T-helper 1 cell treated with Interleukin-12 subunit alpha and Interleukin-12 subunit beta and Interleukin-4 antibody, amounts not matched to agents 30 μg/mL and 1 μg/mL, for 36 hours (primary cell): ENCODE measurements around the gene TGM1.

Experiments used
- H3K27ac Mint-ChIP-seq: one replicate; pipeline ENCODE4 v1.8.0; 2021; ENCODE audit warnings: mild to moderate bottlenecking, mixed read lengths
- H3K27me3 Mint-ChIP-seq: one replicate; pipeline ENCODE4 v1.8.0; 2021; ENCODE audit warnings: low read depth, mixed read lengths
- H3K36me3 Mint-ChIP-seq: one replicate; pipeline ENCODE4 v1.8.0; 2021; ENCODE audit warnings: low read depth, mixed read lengths
- H3K4me1 Mint-ChIP-seq: one replicate; pipeline ENCODE4 v1.8.0; 2021; ENCODE audit warnings: low read depth, mixed read lengths
- H3K4me3 Mint-ChIP-seq: one replicate; pipeline ENCODE4 v1.8.0; 2021; ENCODE audit warnings: mild to moderate bottlenecking, moderate library complexity, mixed read lengths
- H3K9me3 Mint-ChIP-seq: one replicate; pipeline ENCODE4 v1.8.0; 2021; ENCODE audit warnings: mixed read lengths

Gene TGM1

DNA sequence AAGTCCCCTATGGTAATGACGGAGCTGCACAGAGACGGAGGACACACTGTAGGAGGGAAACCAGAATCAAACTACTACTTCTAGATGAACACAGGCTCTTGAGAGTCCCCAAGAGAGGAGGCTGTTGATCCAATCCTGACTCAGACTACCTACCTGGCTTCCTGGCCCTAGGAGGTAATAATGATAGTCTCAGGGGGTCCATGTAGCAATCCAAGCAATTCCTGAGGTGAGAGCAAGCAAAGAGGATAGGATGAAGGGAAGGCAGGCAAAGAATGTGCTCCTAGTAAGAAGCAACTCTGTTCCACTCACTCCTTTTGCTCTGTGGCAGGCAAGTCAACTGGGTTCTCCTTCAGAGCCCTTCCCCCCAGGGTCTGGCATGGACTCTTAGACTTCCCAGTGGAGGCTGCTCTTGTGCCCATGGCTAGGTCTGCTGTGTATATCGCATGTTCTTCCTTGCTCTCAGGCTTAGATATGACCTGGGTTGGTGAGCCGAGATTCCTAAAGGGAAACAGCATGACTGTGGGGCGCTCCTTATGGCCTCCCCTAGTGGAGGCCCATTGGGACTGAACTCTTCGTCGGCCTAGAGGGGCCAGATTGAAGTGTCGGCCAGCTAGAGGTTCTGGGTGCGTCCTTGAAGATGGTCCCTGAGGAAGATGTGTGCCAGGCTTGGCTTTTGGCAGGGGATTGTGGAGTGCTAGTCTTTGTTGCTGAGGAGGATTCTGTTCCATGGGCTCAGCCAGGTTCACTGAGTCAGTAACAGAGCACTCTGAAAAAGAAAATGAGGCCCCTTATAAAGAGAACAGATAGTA is 22.7 kb downstream of the TGM1 start:
- Mint-ChIP-seq H3K27me3 (no peaks in the 10 kb centered on the region), H3K27ac (peak overlapping the region; percentile 6), H3K4me3 (peak overlapping the region; percentile 88), H3K4me1 (peaks cover 51% of the 10 kb centered on the region), H3K36me3 (peaks cover 51% of the 10 kb centered on the region), H3K9me3 (no peaks in the 10 kb centered on the region)

DNA sequence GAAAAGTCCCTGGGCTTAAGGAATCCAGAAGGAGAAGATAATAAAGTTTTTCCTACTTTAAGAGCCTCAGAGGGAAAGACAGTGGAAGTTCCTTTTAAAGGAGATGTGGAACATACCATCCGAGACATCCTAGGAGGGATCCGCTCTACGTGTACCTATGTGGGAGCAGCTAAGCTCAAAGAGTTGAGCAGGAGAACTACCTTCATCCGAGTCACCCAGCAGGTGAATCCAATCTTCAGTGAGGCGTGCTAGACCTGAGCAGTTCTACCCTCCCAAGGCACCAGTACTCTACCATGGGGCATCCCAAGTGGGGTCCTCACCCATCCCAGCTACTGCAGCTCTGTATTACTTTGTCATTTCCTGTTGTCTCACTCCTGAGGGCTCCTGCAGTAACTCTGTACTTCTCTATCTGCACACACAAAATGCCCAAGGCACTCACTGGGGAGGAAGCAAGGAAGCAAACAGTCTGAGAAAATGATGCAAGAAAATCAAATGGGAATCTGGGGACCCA is 24.4 kb downstream of the TGM1 start:
- no peak overlapping the region for H3K4me3 Mint-ChIP-seq
- no peak overlapping the region for H3K27ac Mint-ChIP-seq
- peaks cover 58% of the 10 kb centered on the region for H3K36me3 Mint-ChIP-seq
- H3K4me1 Mint-ChIP-seq, result peaks cover 55% of the 10 kb centered on the region
- no peaks in the 10 kb centered on the region for H3K27me3 Mint-ChIP-seq
- no peaks in the 10 kb centered on the region for H3K9me3 Mint-ChIP-seq

DNA sequence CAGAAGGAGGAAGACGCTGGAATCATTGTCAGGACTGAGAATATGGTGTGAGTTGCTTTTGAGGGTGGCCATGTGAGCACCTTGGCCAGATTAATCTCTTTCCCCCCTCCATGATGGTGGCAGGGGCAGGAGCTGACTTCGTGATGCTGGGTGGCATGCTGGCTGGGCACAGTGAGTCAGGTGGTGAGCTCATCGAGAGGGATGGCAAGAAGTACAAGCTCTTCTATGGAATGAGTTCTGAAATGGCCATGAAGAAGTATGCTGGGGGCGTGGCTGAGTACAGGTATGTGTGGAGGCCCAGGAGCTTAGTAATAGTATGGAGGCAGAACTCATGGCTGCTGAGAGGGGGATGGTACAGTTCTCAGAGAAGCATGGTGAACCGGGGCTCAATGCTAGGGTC is 24.9 kb downstream of the TGM1 start:
- H3K36me3 Mint-ChIP-seq, result peaks cover 58% of the 10 kb centered on the region
- peaks cover 57% of the 10 kb centered on the region for H3K4me1 Mint-ChIP-seq
- no peaks in the 10 kb centered on the region for H3K27me3 Mint-ChIP-seq
- H3K4me3 Mint-ChIP-seq, result no peak overlapping the region
- no peaks in the 10 kb centered on the region for H3K9me3 Mint-ChIP-seq
- no peak overlapping the region for H3K27ac Mint-ChIP-seq

DNA sequence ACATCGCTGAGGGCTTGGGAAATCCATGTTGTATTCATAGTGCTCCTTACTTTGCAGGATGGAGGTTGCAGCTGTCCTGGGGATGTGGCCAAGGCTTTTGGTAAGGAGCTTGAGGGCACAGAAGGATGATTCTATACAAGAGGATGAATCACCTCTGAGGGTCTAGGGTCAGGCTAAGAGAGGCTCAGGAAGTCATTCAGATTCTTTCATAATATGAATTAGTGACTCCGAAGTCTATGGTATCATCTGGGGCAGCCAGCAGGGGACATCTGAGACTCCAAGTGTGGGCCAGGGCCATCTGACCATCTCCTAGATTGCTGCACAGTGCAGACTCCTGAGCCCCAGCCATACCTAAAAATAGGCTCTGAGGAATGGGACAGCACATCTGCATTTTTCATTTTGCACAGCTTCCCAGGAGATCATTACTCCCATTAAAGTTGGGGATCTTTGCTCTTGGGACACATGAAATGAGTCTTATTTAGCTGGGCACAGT is 25.5 kb downstream of the TGM1 start:
- Mint-ChIP-seq H3K9me3 (no peaks in the 10 kb centered on the region), H3K4me1 (peaks cover 57% of the 10 kb centered on the region), H3K36me3 (peaks cover 58% of the 10 kb centered on the region), H3K27me3 (no peaks in the 10 kb centered on the region), H3K4me3 (no peak overlapping the region), H3K27ac (peak overlapping the region; percentile 4)

DNA sequence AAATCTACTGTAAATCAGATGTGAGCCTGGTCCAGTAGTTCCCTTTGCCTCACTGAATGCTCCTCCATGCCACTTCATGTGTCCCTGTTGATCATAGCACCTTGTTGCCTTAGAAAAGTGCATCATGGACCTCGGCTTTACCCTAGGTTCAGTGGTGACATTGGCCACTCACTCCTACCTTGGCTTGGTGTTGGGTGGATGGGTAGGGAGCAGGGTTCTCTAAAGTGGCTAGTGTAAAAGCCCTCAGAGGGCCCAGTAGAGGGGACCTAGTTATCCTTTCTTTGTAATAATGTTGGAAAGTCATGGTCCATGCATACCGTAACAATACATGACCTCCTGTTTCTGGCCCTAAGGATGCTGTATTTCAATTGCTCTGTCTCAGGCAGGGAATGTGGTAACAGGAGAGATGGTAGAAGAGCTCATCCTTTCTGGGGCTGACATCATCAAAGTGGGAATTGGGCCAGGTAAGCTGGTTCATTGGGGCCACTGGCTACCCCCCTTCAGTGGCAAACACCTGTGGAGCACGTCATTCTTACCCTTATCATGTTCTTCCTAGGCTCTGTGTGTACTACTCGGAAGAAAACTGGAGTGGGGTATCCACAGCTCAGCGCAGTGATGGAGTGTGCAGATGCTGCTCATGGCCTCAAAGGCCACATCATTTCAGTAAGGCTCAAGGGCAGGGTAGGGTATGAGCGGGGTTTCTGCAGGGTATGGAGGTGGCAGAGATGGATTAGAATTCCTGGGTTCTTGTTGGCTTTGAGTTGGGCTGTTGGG is 26.1 kb downstream of the TGM1 start:
- Mint-ChIP-seq H3K9me3 (no peaks in the 10 kb centered on the region), H3K27ac (peak overlapping the region; percentile 4), H3K36me3 (peaks cover 56% of the 10 kb centered on the region), H3K4me3 (no peak overlapping the region), H3K4me1 (peaks cover 55% of the 10 kb centered on the region), H3K27me3 (no peaks in the 10 kb centered on the region)

DNA sequence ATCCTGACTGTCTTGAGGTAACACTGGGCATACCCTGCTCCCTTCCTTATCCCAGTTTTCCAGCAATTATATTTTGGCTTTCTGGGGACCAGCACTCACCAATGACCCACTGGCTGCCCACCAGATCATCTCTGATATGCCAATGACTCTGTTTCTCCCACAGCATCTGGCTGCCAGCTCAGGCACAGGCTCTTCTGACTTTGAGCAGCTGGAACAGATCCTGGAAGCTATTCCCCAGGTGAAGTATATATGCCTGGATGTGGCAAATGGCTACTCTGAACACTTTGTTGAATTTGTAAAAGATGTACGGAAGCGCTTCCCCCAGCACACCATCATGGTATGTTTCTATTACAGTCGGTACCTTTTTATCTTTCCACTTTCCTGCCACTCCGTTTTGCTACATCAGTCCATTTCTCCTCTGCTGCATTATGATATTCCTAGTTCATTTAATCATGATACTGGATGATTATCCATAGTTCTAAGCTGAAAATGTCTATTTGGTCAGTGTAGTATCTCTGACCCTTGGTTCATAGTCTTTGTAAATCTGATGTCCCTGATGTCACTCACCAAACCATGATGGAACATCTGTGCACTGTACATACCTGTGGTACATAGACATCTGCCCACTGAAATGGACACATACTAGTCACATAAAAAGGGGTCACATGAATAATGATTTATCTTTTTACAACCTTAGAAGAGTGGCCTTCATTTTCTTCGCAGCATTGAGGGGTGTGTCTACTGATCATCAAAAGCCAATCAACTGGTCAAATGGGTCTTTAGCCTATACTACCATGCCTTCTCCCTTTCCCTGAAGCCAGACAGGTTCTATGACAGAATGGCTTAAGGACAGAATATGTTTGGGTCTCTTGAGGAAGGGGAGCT is 26.9 kb downstream of the TGM1 start:
- Mint-ChIP-seq H3K4me1 (peaks cover 61% of the 10 kb centered on the region), H3K4me3 (no peak overlapping the region), H3K27ac (no peak overlapping the region), H3K27me3 (no peaks in the 10 kb centered on the region), H3K36me3 (peaks cover 55% of the 10 kb centered on the region), H3K9me3 (no peaks in the 10 kb centered on the region)

DNA sequence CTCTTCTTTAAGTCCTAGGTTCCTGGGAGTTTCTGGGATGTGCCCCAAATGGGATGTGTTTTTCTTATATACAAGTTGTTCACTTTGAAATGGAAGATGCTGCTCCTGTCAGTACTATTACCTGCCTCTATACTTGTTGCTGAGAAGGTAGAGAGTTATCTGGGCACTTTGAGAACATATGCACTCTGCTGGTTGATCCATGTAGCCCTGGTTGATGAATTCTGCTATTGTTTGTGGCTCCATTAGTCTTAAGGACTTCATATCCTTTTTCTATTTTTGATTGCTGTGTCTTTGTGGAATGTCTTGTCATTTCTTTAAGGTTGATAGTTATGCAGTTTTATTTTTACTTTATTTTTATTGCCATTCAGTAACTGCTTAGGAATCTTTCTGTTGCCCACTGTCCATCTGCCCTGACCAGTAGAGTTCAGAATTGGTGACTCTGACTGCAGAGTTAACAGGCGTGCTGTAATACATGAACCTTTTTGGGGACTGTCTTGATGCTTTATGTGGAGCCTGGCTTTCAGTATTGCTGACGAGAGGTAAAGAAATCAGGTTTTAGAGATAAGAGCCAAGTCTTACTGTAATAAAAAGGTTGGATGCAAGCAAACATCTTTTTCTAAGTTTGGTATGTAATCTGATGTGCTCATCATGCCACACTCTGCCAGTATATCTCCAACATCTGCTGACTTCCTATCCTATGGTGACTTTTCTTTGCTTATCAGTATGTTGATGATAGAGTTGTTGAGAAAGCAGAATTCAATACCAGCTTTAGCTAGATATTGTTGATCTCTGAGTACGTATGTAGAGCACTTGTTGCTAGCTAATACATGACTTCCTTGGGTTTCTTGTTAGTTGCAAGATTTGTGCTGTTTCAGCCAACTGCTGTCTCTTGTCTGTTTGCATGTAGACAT is 28.6 kb downstream of the TGM1 start:
- Mint-ChIP-seq H3K9me3 (no peaks in the 10 kb centered on the region), H3K27ac (peak overlapping the region; percentile 35), H3K27me3 (no peaks in the 10 kb centered on the region), H3K4me1 (peaks cover 48% of the 10 kb centered on the region), H3K36me3 (peaks cover 43% of the 10 kb centered on the region), H3K4me3 (peak overlapping the region; percentile 61)

DNA sequence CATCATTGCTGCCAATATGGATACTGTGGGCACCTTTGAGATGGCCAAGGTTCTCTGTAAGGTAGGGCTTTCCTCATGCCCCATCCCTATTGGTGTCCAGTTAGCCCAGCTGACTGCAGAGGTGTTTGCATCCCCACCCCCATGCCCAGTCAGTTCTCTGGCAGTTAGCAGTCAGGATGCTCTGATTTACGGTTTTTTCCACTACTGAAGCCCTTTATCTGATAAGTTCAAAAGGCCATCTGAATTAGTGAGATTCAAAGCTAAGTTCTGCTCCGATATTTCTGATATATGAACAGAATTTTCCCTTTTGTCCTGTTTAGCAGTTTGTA is 29.5 kb downstream of the TGM1 start:
- Mint-ChIP-seq H3K36me3 (peaks cover 38% of the 10 kb centered on the region), H3K4me1 (peaks cover 44% of the 10 kb centered on the region)

DNA sequence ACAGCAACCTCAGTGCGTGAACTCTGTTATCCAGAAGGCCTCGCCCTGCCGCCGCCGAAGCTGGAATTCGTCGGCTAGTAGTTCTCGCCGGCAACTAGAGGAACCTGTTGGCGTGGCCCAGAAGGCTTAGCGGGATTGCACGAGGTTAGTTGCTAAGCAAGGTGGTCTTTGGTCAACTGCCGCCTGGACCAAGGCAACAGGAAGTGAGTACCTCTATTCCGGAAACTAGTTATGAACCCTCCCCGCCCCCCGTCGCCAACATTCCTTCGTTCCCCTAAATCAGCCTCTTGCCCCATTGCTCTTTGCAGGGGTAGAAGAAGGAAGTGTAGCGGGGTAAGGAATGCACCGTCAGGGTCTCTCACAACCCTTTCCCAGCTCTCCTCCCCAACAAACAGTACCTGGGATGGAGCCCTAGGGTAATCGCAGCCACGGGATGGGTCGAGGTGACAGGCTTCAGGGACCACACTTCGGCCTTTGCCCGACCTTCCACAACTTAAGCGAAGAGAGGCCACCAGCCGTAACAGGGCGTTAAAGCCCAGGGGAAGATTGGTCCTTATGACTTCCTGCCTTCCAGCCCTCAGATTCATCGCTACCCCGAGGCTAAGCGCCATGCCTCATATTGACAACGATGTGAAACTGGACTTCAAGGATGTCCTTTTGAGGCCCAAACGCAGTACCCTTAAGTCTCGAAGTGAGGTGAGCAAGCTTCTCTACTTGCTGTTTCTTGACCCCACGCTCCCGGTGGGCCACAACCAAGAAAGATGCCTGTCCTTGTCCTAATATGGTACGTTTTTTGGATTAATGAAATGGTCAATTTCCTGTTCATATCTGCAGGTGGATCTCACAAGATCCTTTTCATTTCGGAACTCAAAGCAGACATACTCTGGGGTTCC is 30.1 kb downstream of the TGM1 start, which contains the start of gene GMPR2:
GMPR2 (plus strand) TSS at position 285 of the 893 bp plus-strand sequence; CDS start at position 610, 325 bp downstream.
- no peaks in the 10 kb centered on the region for H3K9me3 Mint-ChIP-seq
- H3K4me1 Mint-ChIP-seq, result peaks cover 41% of the 10 kb centered on the region
- H3K27me3 Mint-ChIP-seq, result no peaks in the 10 kb centered on the region
- H3K27ac Mint-ChIP-seq, result peak within 1 kb of the TSS; percentile 91
- peak within 1 kb of the TSS; percentile 97 for H3K4me3 Mint-ChIP-seq
- H3K36me3 Mint-ChIP-seq, result peaks cover 33% of the 10 kb centered on the region

More for the DNA sequence above, 29.5 kb downstream of the TGM1 start:
- Mint-ChIP-seq H3K27me3 (no peaks in the 10 kb centered on the region), H3K9me3 (no peaks in the 10 kb centered on the region), H3K4me3 (peak overlapping the region; percentile 97), H3K27ac (peak overlapping the region; percentile 44)

DNA sequence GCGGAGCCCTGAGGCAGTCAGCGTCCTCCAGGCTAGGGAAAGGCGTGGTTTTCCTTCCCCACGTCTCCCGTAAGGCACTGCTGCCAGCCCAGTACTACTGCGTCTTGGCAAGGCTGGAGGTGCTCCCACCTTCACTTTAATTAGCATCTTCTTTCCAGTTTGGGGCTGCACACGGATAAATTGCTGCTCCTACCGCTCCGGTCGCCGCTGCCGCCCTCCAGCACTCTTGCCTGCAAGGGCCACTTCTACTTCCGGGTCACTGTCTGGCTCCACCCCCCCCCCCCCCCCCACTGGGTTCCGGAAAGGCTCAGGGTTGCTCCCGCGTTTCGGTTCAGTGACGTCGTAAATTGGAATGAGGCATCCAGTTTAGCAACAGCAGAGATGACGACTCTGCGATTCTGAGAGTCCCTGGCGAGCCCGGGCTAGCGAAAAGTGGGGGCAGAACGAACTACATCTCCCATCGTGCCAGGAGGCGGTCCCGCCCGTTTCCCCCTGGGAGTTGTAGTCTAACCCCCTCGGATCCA is 30.8 kb downstream of the TGM1 start, which contains the start of gene NEDD8:
NEDD8 (minus strand) TSS at position 247 of the 524 bp plus-strand sequence; CDS start at position 147, 100 bp downstream.
- Mint-ChIP-seq H3K27ac (peak within 1 kb of the TSS; percentile 91), H3K4me1 (peaks cover 39% of the 10 kb centered on the region), H3K9me3 (no peaks in the 10 kb centered on the region), H3K4me3 (peak within 1 kb of the TSS; percentile 97), H3K27me3 (no peaks in the 10 kb centered on the region), H3K36me3 (peaks cover 30% of the 10 kb centered on the region)

DNA sequence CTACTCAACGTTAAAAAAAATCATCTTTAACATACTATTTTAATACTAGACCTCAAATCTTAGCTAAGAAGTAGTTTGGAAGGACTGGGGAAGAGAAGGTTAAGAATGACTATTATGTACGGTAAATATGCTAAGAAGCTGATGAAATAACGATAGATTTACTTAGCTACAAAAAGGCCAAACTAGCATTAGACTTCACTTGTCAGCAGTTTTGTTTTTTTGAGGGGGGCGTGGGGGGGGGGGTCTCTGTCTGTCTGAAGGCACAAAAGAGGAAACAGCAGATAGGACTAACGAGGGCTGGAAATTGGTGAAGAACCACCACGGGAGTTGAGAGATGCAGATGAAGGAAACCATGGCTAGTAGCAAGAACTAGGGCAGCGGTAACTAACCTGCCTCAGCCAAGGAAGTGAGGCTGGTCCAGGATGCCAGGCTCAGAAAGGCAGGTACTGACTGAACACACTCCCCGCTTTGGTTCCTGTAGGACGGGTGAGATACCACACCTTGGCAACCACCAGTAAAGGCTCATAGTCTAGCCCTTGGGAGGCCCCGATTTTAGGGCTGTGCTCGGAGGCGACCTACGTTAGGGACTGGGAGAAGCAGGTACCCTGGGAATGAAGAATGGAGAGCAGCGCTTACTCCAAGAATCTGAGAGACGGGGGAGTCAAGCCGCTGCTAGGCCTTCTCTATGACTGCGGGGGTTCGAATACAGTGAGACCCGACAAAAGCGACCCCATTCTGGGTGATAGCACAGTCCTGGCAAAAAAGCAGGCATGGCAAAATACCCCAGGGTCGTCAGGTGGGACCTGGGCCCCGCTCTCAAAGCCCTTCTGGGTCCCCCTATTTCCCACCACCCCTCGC is 31.5 kb downstream of the TGM1 start:
- H3K27ac Mint-ChIP-seq, result peak overlapping the region; percentile 91

More for the DNA sequence above, 31.5 kb downstream of the TGM1 start:
- Mint-ChIP-seq H3K36me3 (peaks cover 25% of the 10 kb centered on the region), H3K4me1 (peaks cover 37% of the 10 kb centered on the region), H3K27me3 (no peaks in the 10 kb centered on the region), H3K4me3 (peak overlapping the region; percentile 97), H3K9me3 (no peaks in the 10 kb centered on the region)
